ENCODE results near the gene PLCH1.

- TF ChIP-seq CTCF (IDR thresholded peaks at IDR 0.05) = no peak
- no peak for TF ChIP-seq POLR2A (IDR thresholded peaks at IDR 0.05)
Observed at GRCh38 chr3:155446366-155446765, 298.5 kb downstream of the PLCH1 start.
